CD4-positive, alpha-beta T cell treated with Interferon gamma for 1 hour (primary cell): ENCODE data around the gene NUTM2E.
"Not testable (repeated sequence)": the region's sequence is repeated elsewhere in the genome, so short reads cannot be mapped to it uniquely, and the experiment has no call there.

Experiments
- DNase-seq: peaks from one replicate; pipeline ENCODE4 v3.0.0-alpha.2; 2020

The NUTM2E gene

DNA sequence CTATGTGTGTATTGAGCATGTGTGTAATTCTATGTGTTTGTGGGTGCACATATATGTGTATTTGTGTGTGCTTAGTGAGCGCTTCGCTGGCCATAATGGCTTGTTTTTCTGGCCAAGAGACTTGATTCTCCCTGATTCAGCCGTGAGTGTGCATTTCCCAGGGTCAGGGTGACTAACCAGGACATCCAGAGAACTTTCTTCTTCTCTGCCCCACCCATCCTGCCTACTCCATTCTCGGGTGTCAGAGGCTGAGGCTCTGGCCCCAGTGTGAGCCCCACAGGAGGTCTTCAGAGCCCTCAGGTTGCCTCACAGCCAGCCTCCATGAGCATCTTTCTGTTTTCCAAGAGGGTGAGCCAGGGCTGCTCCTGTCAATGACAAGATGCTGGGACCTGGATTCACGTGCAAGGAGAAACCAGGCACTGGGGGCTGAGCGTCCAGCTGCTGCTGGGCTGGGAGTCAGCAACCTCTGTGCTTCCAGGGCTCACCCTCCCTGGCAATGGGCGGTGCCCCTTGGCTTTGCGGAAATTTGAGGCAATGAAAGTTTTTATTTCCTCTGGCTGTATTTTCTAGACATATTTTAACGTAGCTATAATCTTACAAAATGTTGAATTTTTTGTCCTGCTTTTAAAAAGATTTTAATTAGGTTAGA lies 40.5 kb downstream of the NUTM2E start:
- DNase-seq: not testable (repeated sequence)

DNA sequence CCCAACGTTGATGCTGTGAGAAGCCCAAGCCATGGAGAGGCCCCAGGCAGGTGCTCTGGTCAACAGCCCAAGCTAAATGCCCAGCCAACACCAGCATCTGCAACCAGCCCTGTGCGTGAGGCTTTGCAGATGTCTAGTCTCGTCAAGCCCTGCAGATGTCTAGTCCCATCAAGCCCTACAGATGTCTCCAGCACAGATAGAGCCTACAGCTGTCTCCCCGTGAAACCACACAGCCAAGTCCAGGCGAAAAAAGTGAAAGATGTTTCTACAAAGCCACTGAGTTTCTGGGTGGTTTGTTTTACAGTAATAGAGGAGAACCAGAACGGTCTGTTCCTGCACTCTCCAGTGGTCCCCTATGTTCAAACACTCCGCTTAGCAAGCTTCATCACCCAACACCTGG lies 41.5 kb downstream of the NUTM2E start:
- not testable (repeated sequence) for DNase-seq

DNA sequence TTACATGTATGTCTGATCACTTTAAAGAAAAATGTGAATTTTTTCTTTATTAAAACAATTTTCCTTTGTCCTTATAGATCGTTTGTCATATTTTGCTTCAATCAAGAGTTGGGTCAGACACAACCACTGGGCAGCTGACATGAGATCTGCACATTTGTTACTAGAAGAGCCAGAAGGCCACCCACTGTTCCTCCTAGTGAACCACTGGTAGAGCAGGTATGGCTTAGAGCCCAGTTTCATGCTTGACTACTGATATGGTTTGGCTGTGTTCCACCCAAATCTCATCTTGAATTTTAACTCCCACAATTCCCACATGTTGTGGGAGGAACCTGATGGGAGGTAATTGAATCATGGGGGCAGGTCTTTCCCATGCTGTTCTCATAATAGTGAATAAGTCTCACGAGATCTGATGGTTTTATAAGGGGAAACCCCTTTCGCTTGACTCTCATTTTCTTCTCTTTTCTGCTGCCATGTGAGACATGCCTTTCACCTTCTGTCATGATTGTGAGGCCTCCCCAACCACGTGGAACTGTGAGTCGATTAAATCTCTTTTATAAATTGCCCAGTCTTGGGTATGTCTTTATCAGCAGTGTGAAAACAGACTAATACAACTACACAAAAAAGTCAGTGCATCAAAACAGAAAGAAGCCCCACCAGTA lies 43.0 kb downstream of the NUTM2E start:
- not testable (repeated sequence) for DNase-seq

DNA sequence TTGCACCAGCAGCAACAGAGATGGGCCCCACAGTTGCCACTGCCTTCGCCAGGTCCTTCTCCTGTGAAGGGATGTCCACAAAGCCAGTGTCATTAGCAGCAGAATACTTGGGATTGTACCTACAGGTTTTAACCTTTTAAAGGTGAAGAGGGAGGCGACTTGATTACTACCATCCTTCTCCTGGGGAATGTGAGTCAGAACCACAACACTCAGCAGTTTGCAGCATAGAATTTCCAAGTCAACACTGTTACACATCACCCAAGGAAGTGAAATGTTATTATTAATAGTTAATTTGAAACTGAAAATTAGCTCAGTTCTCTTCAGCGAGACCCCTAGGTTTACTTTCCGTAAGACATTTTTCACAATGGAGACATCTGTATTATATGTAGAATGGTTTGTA lies 45.2 kb downstream of the NUTM2E start:
- DNase-seq: not testable (repeated sequence)
